ENCODE results near the gene PRSS53.
"Not testable (repeated sequence)": the region's sequence is repeated elsewhere in the genome, so short reads cannot be mapped to it uniquely, and the experiment has no call there.

The PRSS53 gene

GRCh38 chr16:31117384-31118222 lies 28.9 kb upstream of the PRSS53 start, which contains the start of gene KAT8:
Gene KAT8 (plus strand): TSS chr16:31117664. CDS start chr16:31117682, 18 bp downstream.
- DNase-seq: peak; percentile 95

GRCh38 chr16:31114468-31114867 lies 25.7 kb upstream of the PRSS53 start:
- no peak for DNase-seq

- DNase-seq: no peak
Observed at GRCh38 chr16:31113121-31114120, 24.7 kb upstream of the PRSS53 start.

GRCh38 chr16:31112711-31113110 lies 24.0 kb upstream of the PRSS53 start:
- DNase-seq: no peak

- DNase-seq: no peak
Observed at GRCh38 chr16:31111881-31112466, 23.2 kb upstream of the PRSS53 start.

GRCh38 chr16:31110106-31111034 lies 21.6 kb upstream of the PRSS53 start:
- DNase-seq: no peak

- no peak for DNase-seq
Observed at GRCh38 chr16:31109622-31110021, 20.9 kb upstream of the PRSS53 start.

- no peak for DNase-seq
Observed at GRCh38 chr16:31108794-31109558, 20.2 kb upstream of the PRSS53 start.

- peak; percentile 70 for DNase-seq
Observed at GRCh38 chr16:31108035-31108793, 19.5 kb upstream of the PRSS53 start, which contains the start of gene BCKDK. Gene BCKDK (plus strand): TSS chr16:31108386. CDS start chr16:31109224, 838 bp downstream.

- no peak for DNase-seq
Observed at GRCh38 chr16:31107465-31107867, 18.7 kb upstream of the PRSS53 start.

GRCh38 chr16:31106509-31107464 lies 18.0 kb upstream of the PRSS53 start:
- no peak for DNase-seq

GRCh38 chr16:31105677-31106213 lies 17.0 kb upstream of the PRSS53 start:
- peak; percentile 83 for DNase-seq

- not testable (repeated sequence) for DNase-seq
Observed at GRCh38 chr16:31100876-31101641, 12.3 kb upstream of the PRSS53 start.

GRCh38 chr16:31099860-31100638 lies 11.3 kb upstream of the PRSS53 start:
- DNase-seq: no peak

GRCh38 chr16:31094424-31095120 lies 5.8 kb upstream of the PRSS53 start, which contains the start of gene VKORC1:
Gene VKORC1 (minus strand): TSS chr16:31094797. CDS start chr16:31094729, 68 bp downstream.
- peak; percentile 86 for DNase-seq

- DNase-seq: no peak
Observed at GRCh38 chr16:31094088-31094423, 5.3 kb upstream of the PRSS53 start.
